Pons (tissue), 1 donor: ENCODE measurements around the gene CASP8.
"Not testable (repeated sequence)": the region's sequence is repeated elsewhere in the genome, so short reads cannot be mapped to it uniquely, and the experiment has no call there.

ENCODE experiments used
- DNase-seq: peaks from one replicate; pipeline ENCODE4 v3.0.0-alpha.2; 2016; ENCODE audit warnings: low spot score

The CASP8 gene

GRCh38 chr2:201270293-201271001 lies 10.1 kb downstream of the CASP8 start:
- no peak for DNase-seq

- DNase-seq = no peak
These were observed 11.6 kb downstream of the CASP8 start for GRCh38 chr2:201271917-201272316.

- DNase-seq = no peak
These were observed 13.1 kb downstream of the CASP8 start for GRCh38 chr2:201273330-201273983.

- DNase-seq = no peak
These were observed 14.7 kb downstream of the CASP8 start for GRCh38 chr2:201275069-201275468.

GRCh38 chr2:201275990-201276389 lies 15.7 kb downstream of the CASP8 start:
- no peak for DNase-seq

- DNase-seq = no peak
These were observed 16.2 kb downstream of the CASP8 start for GRCh38 chr2:201276511-201276910.

- DNase-seq = no peak
These were observed 18.7 kb downstream of the CASP8 start for GRCh38 chr2:201279079-201279478.

GRCh38 chr2:201280191-201281040 lies 20.1 kb downstream of the CASP8 start:
- no peak for DNase-seq

- no peak for DNase-seq
These were observed 25.2 kb downstream of the CASP8 start for GRCh38 chr2:201285499-201285898.

- not testable (repeated sequence) for DNase-seq
These were observed 30.3 kb downstream of the CASP8 start for GRCh38 chr2:201290457-201291148.

GRCh38 chr2:201298462-201299052 lies 38.2 kb downstream of the CASP8 start:
- DNase-seq = no peak

GRCh38 chr2:201299929-201300328 lies 39.6 kb downstream of the CASP8 start:
- not testable (repeated sequence) for DNase-seq

- DNase-seq = no peak
These were observed 47.5 kb downstream of the CASP8 start for GRCh38 chr2:201307876-201308275.

- DNase-seq = no peak
These were observed 48.6 kb downstream of the CASP8 start for GRCh38 chr2:201308914-201309313.

GRCh38 chr2:201313362-201313761 lies 53.0 kb downstream of the CASP8 start:
- DNase-seq = no peak

GRCh38 chr2:201319511-201319910 lies 59.2 kb downstream of the CASP8 start:
- no peak for DNase-seq

GRCh38 chr2:201320257-201320656 lies 59.9 kb downstream of the CASP8 start:
- no peak for DNase-seq

GRCh38 chr2:201320701-201321100 lies 60.4 kb downstream of the CASP8 start:
- DNase-seq = no peak

GRCh38 chr2:201322772-201323171 lies 62.4 kb downstream of the CASP8 start:
- no peak for DNase-seq

- DNase-seq = no peak
These were observed 67.3 kb downstream of the CASP8 start for GRCh38 chr2:201327678-201328077.

- DNase-seq = no peak
These were observed 69.1 kb downstream of the CASP8 start for GRCh38 chr2:201329409-201329808.
